GM19025 (cell line): ENCODE measurements around the gene PFKFB1.
A peak's percentile ranks its signal among the peaks of the same experiment; 100 is the strongest.

Source experiments
- ATAC-seq: cut with Tn5 transposase; IDR thresholded peaks from one replicate; pipeline ENCODE4 v1.9.1; 2021; ENCODE audit warnings: mild to moderate bottlenecking, low read depth, moderate library complexity; ENCODE audit not compliant: unreplicated experiment

Gene PFKFB1

GRCh38 chrX:54994099-54994498, at the start of gene PFKFB1:
Gene PFKFB1, minus strand, starts transcription at chrX:54994188. Its CDS starts 181 bp downstream, at chrX:54994007.
- ATAC-seq, result no peak

GRCh38 chrX:55041514-55041913, 47.5 kb upstream of the PFKFB1 start:
- ATAC-seq, result no peak

- ATAC-seq, result no peak
Observed at GRCh38 chrX:55039471-55039870, 45.5 kb upstream of the PFKFB1 start.

GRCh38 chrX:55033429-55033828, 39.4 kb upstream of the PFKFB1 start:
- ATAC-seq, result no peak

- no peak for ATAC-seq
Observed at GRCh38 chrX:55030271-55031205, 36.5 kb upstream of the PFKFB1 start, which contains the start of gene ALAS2. Gene ALAS2, minus strand, starts transcription at chrX:55030977. Its CDS starts 4,977 bp downstream, at chrX:55026000.

- no peak for ATAC-seq
Observed at GRCh38 chrX:55029291-55029690, 35.3 kb upstream of the PFKFB1 start.

- no peak for ATAC-seq
Observed at GRCh38 chrX:55028611-55029010, 34.6 kb upstream of the PFKFB1 start.

- ATAC-seq, result no peak
Observed at GRCh38 chrX:55028040-55028439, 34.1 kb upstream of the PFKFB1 start.

- ATAC-seq, result no peak
Observed at GRCh38 chrX:55026840-55027239, 32.9 kb upstream of the PFKFB1 start.

GRCh38 chrX:55026143-55026542, 32.2 kb upstream of the PFKFB1 start:
- no peak for ATAC-seq

GRCh38 chrX:55014897-55015299, 20.9 kb upstream of the PFKFB1 start:
- ATAC-seq, result no peak

- ATAC-seq, result no peak
Observed at GRCh38 chrX:55011294-55011693, 17.3 kb upstream of the PFKFB1 start.

GRCh38 chrX:55008571-55009358, 14.8 kb upstream of the PFKFB1 start:
- ATAC-seq, result no peak

GRCh38 chrX:55007656-55008055, 13.7 kb upstream of the PFKFB1 start:
- no peak for ATAC-seq

- no peak for ATAC-seq
Observed at GRCh38 chrX:55006827-55007621, 13.0 kb upstream of the PFKFB1 start.

GRCh38 chrX:55005256-55005655, 11.3 kb upstream of the PFKFB1 start:
- no peak for ATAC-seq

- ATAC-seq, result no peak
Observed at GRCh38 chrX:55004231-55004630, 10.2 kb upstream of the PFKFB1 start.

- peak; percentile 86 for ATAC-seq
Observed at GRCh38 chrX:54999717-55000598, 6.0 kb upstream of the PFKFB1 start, which contains the start of gene APEX2. Gene APEX2, plus strand, starts transcription at chrX:55000363. Its CDS starts 60 bp downstream, at chrX:55000423.

- no peak for ATAC-seq
Observed at GRCh38 chrX:54995621-54996020, 1.6 kb upstream of the PFKFB1 start.
